NCI-H748 (cell line): ENCODE measurements around the gene TPPP.

ENCODE experiments used
- DNase-seq: peaks from one replicate; lab custom pipeline; 2025; ENCODE audit not compliant: unreplicated experiment; lab: John Stamatoyannopoulos, UW

The TPPP gene

GRCh38 chr5:665956-666711 is 27.0 kb downstream of the TPPP start:
- no peak for DNase-seq

GRCh38 chr5:665541-665955 is 27.6 kb downstream of the TPPP start:
- DNase-seq, result no peak

DNA sequence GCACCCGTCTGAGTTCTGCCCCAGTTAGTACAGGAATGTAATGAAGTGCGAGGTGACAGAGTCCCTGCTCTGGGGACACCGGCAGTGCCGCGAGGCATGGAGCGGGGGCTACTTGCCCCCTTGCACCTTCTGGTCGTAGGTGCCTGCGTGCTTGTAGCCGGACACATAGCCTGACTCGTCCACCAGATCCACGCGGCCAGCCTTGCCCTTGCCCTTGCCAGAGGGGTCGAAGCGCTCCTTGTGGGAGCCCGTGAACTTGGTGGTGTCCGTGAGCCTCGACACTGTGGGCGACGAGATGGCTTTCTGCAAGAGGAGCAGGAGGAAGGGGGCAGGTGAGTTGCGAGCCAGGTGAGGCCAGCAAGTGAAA is 28.2 kb downstream of the TPPP start:
- no peak for DNase-seq

GRCh38 chr5:664343-664993 is 28.7 kb downstream of the TPPP start:
- no peak for DNase-seq

DNA sequence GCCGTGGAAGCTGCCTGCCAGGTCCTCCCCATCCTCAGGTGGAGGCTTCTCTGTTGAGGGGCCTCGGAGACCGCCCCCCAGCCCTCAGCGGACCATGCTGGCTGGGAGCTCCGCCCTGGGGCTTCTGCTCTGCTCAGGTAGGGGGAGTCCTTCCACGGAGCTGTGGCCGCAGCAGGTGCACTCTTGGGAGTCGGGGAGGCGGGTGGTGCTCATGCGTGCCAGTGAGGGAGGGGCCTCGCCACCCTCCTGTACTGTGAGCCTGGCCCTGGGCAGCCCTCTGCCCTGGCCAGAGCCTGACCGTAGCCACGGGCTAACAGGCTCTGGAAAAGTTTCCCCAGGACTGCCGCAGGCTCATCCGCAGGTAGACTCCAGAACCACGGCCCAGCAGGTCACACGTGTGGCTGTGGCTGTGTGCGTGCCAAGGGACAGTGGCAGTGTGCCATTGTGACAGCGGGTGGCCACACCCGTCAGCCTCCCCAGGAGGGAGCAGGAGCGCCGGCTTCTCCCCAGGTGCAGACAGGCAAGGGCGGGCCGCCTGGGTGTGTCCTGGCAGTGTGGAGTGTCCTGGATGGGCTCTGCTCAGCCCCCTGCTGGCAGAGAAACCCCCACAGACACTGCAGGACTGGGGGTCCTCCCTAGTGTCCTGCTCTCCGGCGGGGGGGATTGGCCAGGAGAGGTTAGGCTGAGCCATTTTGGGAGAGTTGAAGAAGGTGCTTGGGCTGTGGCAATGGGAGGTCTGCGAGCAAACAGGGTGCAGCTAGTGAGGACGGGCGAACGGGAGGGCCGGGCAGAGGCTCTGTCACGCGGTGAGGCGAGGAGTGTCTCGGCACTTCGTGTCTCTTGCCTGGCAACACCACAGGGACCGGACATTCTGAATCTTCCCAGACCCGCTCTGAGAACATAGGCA is 29.5 kb downstream of the TPPP start:
- no peak for DNase-seq

- no peak for DNase-seq
Measured at GRCh38 chr5:662751-663435, 30.3 kb downstream of the TPPP start.

DNA sequence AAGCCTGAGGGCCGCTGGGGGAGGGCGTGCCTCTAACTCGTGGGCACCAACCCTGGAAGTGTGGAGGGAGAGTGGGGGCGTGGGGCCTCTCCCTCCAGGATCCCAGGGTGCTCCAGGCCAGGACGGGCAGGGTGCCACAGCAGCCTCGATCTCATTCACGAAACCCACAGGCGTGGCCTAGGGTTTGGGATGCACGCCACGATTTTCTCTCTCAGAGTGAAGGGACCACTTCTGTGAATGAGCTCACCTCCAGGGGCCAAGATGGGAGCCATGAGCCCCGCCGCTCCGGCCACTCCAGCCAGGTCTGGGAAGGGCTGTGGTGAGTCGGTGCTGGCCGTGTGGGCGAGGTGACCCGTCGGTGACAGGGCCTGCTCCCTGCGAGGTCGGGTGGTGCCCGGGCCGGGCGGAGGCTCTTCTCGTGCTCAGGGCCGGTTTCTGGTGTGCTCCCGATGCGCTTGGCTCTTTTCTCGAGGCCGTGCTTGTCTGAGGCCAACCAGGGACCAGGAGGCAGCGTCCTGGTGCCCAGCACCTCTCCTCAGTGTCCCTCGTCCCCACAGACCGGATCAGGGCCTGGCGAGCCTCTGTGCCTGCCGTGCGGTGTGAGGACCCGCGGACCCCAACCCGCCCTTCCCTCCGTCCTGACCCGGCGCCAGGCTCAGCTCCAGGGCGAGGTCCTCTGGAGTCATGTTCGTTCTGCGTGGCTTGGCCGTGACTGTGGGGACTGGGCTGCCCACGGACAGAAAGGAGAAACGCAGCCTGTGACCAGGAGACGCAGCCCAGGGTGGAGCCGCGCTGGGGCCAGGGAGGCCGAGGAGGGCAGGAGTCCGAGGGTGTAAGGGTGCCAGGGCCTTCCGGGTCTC is 31.0 kb downstream of the TPPP start:
- no peak for DNase-seq

- no peak for DNase-seq
Measured at GRCh38 chr5:660491-661030, 32.6 kb downstream of the TPPP start.

DNA sequence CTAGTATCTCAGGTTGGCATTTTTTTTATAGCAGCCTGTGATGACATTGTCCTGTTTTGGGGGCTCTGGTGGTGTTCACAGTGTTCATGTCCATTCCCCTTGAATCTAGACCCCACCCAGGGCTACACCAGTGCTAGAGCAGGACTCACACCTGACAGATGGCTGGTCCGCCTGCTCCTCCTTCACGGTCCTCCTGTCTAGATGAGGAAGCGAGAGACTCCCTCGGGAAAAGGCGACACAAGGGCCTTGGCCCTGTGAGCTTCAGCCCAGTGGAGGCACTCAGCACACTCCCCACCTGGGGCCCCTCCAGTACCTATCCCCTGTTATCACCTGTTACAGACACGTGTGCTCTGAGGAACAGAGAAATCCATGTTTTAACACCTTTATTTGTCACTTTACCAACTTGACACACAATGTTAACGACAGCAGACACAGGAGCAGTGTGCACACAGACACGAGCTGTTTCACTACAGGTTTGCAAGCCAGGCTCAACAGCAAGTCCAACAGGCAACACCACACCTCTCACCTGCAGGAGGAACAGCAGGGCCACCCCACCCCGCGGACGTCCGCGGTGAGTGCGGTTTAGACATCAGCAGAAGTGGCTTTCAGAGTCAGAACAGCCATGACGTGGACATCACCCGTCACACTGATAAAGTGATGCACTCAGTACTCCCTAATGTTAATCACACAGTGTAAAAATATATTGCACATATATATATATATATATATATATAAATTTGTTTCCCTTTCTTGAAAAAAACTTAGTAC is 33.5 kb downstream of the TPPP start:
- no peak for DNase-seq

GRCh38 chr5:658103-658502 is 35.0 kb downstream of the TPPP start:
- DNase-seq, result no peak

DNA sequence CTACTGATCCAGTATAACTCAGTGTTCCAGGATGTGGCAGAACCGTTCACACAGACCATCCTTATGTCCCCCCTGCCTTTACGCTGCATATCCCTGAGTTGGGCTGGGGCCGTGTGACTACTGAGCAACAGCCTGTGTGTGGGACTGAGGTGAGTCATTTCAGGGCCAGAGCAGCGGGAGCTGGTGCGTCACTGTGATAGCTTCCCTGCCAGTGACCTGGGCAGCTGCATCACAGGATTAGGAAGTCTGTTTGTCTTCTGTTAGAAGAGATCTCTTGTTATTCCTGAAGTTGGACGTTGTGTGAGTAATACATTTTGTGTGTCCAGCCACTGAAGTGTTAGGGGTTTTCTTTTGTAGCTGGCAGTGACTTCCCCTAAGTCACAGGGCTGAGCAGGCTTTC is 35.6 kb downstream of the TPPP start:
- DNase-seq, result no peak

GRCh38 chr5:655406-655805 is 37.7 kb downstream of the TPPP start:
- DNase-seq, result no peak

DNA sequence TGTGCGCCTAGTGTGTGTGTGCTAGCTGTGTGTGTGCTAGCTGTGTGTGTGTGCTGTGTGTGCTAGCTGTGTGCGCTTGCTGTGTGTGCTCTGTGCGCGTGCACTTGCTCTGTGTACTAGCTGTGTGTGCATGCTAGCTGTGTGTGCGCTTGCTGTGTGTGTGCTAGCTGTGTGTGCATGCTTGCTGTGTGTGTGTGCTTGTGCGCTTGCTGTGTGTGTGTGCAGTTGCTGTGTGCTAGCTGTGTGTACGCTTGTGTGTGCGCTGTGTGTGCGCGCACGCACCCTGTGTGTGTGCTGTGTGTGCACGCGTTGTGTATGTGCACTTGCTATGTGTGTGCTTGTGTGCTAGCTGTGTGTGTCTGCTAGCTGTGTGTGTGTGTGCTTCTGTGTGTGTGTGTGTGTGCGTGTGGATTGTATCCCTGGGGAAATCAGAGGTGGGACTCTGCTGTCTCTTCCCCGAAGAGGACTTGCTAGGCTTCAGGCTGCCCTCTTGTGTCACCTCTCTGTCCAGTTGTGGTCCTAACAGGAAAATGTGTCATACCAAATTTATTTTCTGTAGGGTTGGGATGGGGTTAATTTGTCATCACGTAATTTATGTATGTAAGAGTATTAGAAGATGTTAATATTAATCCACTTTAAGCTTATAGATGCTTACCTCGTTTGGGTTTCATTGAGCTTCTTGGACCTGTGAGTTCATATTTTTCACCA is 38.9 kb downstream of the TPPP start:
- no peak for DNase-seq

GRCh38 chr5:652773-653350 is 40.3 kb downstream of the TPPP start:
- DNase-seq, result no peak

DNA sequence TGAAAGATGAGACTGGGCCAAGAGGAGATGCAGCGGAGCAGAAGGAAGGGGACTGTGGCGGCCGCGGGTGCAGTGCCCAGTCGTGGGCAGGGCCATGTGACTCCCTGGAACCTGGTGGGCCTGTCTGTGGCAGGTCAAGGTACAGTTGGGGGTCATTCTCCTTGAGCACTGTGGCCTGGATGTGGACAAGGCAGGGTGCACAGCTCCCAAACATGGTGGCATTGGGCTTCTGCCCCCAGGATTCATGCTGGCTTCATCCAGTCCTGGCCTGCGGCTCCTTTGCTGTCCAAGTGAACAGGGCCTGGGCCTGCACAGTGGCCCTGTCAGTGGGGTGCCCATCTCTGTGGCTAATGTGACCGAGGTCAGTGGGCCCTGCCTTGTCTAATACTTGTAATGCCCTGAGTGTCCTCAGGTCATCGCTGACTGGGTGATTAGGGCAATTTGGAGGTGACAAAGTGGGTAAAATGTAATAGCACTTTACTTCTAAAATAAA is 41.1 kb downstream of the TPPP start:
- no peak for DNase-seq

DNA sequence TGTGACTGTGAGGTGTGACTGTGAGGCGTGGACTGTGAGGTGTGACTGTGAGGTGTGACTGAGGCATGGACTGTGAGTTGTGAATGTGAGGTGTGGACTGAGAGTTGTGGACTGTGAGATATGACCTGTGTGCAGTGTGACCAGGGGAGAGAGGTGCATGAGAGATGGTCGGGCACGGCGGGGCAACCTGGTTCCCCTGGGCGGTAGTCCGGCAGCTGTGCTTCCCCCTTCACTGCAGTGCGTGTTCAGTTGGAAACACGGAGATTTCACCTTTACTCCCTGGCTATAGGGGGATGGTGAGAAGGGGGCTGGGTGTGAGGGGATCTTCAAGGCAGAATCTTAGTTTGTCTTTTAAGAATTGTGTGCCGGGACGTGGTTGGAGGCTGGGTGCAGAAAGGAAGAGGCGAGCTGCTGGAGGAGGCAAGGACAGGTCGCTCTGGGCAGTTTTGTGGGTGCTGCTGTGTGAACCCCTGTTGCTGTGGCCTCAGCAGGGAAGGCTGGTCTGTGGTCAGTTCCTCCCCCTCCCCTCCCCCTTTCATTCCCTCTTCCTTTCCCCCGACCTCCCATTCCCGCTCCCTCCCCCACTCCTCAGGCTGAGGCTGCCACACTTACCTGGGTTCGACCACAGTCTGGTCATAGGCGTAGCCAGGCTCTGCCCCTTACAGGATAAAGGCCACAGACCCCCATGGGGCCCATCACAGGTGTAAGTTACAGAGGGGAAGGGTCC is 41.7 kb downstream of the TPPP start:
- no peak for DNase-seq

DNA sequence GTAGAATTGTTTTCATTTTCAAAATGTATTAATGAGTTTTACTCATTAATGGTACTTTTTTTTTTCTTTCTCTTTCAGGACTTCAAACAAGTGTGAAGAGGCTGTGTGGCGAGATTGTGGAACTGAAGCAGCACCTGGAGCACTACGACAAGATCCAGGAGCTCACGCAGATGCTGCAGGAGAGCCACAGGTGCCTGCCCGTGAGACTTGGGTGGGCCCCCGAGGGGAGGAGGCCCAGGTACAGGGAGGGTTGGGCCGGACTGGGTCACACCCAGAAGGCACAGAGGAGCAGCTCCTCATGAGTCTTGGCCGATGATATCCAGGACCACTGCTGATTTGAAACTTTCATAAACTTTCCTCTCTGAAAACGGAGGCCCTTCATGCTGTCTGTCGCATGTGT is 45.4 kb downstream of the TPPP start:
- DNase-seq, result no peak

DNA sequence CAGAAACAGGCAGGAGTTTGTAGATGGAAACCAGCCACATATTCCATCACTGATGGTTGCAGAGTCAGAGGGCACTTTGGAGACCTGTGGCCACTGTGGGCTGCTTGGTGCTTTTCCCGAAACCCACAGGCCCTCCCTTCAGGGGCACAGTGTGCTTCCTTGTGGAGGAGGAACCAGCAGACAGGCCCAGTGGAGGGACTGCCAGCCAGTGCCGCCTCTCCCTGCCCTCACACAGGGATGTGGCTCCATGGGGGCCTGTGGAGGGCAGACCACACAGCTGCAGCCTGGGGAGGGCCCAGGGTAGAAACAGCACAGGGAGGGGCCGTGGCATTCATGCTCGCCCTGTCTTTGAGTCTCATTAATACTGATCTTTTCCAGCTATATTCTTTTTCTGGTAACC is 45.8 kb downstream of the TPPP start:
- DNase-seq, result no peak
